ENCODE results near the gene STYXL2. TPM values are rescaled to one million over a fixed set of nuclear protein-coding genes. Genes with fewer than 3 reads are reported as not detected.

Gene STYXL2
- 0.09 TPM in 1 of 2 replicates, not detected in the other for total RNA-seq
- long read RNA-seq = 0 reads

DNA sequence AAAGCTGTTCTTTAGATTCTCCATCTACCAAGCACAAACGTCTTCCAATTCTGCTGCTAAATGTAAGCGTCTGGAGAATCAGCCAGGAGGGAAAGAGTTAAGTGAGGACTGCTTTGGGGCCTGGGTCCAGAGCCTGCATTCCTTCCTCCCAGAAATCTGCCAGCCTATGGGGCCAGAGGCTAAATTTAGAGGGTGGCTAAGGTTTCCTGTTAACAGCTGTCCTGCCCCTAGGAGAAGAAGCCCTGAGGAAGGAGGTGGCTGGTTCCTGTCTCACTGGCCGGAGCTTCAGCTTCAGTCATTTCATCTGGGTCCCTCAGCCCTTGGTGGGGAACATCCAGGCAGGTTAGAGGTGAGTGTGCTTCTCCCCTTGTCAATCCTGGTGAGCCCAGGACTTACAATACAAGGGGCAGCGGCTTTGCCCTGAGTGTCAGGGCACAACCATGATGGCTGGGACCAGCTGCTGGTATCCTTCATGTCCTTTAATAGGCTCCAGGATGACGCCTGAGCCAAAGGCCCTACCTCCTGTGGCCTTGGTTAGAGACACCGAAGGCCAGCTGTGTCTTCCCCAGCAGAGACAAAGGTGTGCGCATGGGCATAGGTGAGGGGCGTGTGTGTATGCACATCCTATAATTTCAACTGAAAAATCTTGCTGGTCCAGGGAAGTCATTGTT, at the start of gene STYXL2:
STYXL2 (plus strand) TSS at position 230 of the 671 bp plus-strand sequence. CDS start 775 bp downstream, outside the sequence.
- H3K9me3 Mint-ChIP-seq (ENCODE audit: low read depth) = peaks cover 3% of the 10 kb centered on the region
- H3K27me3 Mint-ChIP-seq = peaks cover 4% of the 10 kb centered on the region
- H3K4me3 Mint-ChIP-seq (ENCODE audit: low read depth) = no peak within 1 kb of the TSS
- H3K4me1 Mint-ChIP-seq (ENCODE audit: low read depth) = no peaks in the 10 kb centered on the region
- H3K27ac Mint-ChIP-seq = no peak within 1 kb of the TSS
- no peaks in the 10 kb centered on the region for H3K36me3 Mint-ChIP-seq (ENCODE audit: insufficient read depth)
- TF ChIP-seq, protein P1, sequence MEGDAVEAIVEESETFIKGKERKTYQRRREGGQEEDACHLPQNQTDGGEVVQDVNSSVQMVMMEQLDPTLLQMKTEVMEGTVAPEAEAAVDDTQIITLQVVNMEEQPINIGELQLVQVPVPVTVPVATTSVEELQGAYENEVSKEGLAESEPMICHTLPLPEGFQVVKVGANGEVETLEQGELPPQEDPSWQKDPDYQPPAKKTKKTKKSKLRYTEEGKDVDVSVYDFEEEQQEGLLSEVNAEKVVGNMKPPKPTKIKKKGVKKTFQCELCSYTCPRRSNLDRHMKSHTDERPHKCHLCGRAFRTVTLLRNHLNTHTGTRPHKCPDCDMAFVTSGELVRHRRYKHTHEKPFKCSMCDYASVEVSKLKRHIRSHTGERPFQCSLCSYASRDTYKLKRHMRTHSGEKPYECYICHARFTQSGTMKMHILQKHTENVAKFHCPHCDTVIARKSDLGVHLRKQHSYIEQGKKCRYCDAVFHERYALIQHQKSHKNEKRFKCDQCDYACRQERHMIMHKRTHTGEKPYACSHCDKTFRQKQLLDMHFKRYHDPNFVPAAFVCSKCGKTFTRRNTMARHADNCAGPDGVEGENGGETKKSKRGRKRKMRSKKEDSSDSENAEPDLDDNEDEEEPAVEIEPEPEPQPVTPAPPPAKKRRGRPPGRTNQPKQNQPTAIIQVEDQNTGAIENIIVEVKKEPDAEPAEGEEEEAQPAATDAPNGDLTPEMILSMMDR (IDR thresholded peaks at IDR 0.05; ENCODE audit: unreplicated experiment) = no peak
- no peak for DNase-seq (ENCODE audit: low spot score, unreplicated experiment)

DNA sequence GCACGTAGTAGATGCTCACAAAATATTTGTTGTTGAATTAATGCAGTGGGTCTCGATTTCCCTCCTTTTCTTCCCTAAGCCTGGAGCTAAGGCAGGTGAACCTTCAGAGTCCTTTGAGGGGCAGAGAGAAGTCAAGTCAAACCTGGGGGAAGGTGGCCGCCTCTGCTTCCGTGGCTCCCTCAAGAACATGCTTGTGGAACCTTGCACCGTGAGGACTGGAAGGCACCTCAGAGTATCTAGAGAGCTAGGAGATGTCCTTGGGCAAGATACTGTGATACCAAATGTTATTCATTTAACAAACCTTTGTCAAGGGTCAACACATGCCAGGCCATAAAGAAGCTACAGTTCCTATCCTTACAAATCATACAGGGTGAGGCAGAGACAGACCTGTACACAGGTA, 42.0 kb upstream of the STYXL2 start:
- Mint-ChIP-seq H3K27ac (no peak overlapping the region), H3K36me3 (ENCODE audit: insufficient read depth) (no peaks in the 10 kb centered on the region), H3K27me3 (peaks cover 14% of the 10 kb centered on the region), H3K4me1 (ENCODE audit: low read depth) (no peaks in the 10 kb centered on the region), H3K9me3 (ENCODE audit: low read depth) (no peaks in the 10 kb centered on the region), H3K4me3 (ENCODE audit: low read depth) (no peak overlapping the region)
- no peak for DNase-seq (ENCODE audit: low spot score, unreplicated experiment)
- TF ChIP-seq, protein P1 (IDR thresholded peaks at IDR 0.05; ENCODE audit: unreplicated experiment) = no peak

DNA sequence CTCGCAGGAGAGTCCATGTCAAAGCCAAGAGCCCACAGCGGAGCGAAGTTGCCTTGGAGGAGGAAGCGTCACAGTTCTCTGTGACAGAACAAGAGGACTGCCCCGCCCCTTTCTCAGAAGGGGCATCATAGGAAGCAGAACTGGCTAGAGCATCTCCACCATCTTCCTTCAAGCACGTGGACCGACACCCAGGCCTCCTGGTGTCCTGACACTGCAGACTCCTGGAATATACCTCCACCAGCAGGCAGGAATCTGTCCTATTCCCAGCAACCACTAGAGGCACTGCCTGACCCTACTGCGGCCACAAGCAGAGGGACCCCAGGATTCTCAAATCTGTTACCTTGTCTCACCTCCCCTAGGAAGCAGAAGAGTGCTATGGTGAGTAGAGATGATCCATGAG, 41.5 kb upstream of the STYXL2 start:
- TF ChIP-seq, protein P1 (IDR thresholded peaks at IDR 0.05; ENCODE audit: unreplicated experiment) = peak; percentile 71
- Mint-ChIP-seq H3K9me3 (ENCODE audit: low read depth) (no peaks in the 10 kb centered on the region), H3K36me3 (ENCODE audit: insufficient read depth) (no peaks in the 10 kb centered on the region), H3K27me3 (peaks cover 12% of the 10 kb centered on the region), H3K4me3 (ENCODE audit: low read depth) (no peak overlapping the region), H3K27ac (no peak overlapping the region), H3K4me1 (ENCODE audit: low read depth) (no peaks in the 10 kb centered on the region)
- no peak for DNase-seq (ENCODE audit: low spot score, unreplicated experiment)

DNA sequence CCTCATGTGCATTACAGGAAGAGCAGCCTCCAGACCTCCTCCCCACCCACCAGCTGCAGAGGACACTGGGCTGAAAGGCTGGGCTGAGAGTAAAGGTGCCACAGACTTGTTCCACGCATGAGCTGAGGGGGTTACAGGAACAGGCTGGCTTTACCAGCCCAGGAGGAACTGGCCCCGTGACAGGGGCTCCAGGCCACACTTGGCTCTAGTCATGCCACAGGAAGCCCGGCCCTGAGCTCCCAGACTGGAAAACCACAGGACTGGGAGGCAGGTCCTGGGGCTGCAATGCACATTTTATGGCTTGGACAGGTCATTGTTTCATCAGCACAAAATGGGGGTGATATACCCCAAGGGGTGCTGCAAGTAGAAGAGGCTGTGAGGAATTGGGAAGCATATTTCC, 39.3 kb upstream of the STYXL2 start:
- no peaks in the 10 kb centered on the region for H3K4me1 Mint-ChIP-seq (ENCODE audit: low read depth)
- H3K9me3 Mint-ChIP-seq (ENCODE audit: low read depth) = no peaks in the 10 kb centered on the region
- H3K27ac Mint-ChIP-seq = no peak overlapping the region
- no peak overlapping the region for H3K4me3 Mint-ChIP-seq (ENCODE audit: low read depth)
- DNase-seq (ENCODE audit: low spot score, unreplicated experiment) = no peak
- no peaks in the 10 kb centered on the region for H3K36me3 Mint-ChIP-seq (ENCODE audit: insufficient read depth)
- H3K27me3 Mint-ChIP-seq = peaks cover 15% of the 10 kb centered on the region
- TF ChIP-seq, protein P1 (IDR thresholded peaks at IDR 0.05; ENCODE audit: unreplicated experiment) = no peak

DNA sequence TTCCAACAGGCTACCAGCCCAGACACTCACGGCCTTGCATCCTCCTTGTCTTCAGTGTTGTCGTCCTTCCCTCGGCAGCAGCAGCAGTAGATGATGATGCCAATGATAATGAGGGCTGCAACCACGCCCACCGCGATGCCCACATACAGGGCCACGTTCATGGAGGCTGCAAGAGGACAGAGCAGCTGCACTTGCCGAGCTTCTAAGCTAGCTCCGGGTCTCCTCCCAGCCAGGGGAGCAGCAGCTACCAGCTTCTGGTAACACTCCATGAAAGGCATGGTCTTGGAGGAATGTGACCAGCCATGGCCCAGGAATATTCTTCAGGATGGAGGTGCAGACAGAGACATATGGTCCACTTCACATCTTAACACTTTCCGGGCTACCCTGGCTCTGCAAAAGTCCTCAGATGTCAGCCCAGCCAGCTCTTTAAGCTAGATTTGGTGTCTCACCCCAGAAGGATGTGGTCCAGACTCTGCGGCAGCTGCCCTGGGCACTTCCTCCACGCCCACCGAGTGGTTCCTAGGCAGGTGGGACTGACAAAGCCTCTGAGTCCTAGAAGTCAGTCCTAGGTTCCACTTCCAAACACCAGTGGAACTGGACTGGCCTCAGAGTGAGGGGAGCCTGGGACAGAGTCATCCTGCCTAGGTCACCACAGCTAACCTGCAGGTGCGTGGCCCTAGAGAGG, 38.8 kb upstream of the STYXL2 start:
- no peak for DNase-seq (ENCODE audit: low spot score, unreplicated experiment)
- H3K4me3 Mint-ChIP-seq (ENCODE audit: low read depth) = no peak overlapping the region
- no peak overlapping the region for H3K27ac Mint-ChIP-seq
- no peaks in the 10 kb centered on the region for H3K4me1 Mint-ChIP-seq (ENCODE audit: low read depth)
- H3K27me3 Mint-ChIP-seq = peaks cover 17% of the 10 kb centered on the region
- TF ChIP-seq, protein P1 (IDR thresholded peaks at IDR 0.05; ENCODE audit: unreplicated experiment) = no peak
- H3K36me3 Mint-ChIP-seq (ENCODE audit: insufficient read depth) = no peaks in the 10 kb centered on the region
- no peaks in the 10 kb centered on the region for H3K9me3 Mint-ChIP-seq (ENCODE audit: low read depth)
